Measurements from ENCODE around the gene KCNIP3. TPM values are rescaled to one million over a fixed set of nuclear protein-coding genes. Genes with fewer than 3 reads are reported as not detected.

The KCNIP3 gene
- total RNA-seq, 3 donors from 2014 or later = 3.0 to 12.5 (median 4.1) TPM

GRCh38 chr2:95313296-95314131 lies 16.4 kb downstream of the KCNIP3 start:
- DNase-seq = peak in 2 of 3 donors; percentile 14 to 23
- Histone ChIP-seq H3K4me1 (ENCODE audit: low read depth) (no peaks in the 10 kb centered on the region), H3K4me3 (no peak overlapping the region), H3K9me3 (no peaks in the 10 kb centered on the region), H3K36me3 (ENCODE audit: low read depth) (no peaks in the 10 kb centered on the region)
- no peak for TF ChIP-seq CTCF (IDR thresholded peaks at IDR 0.05)
- ATAC-seq = no peak
- intact Hi-C loops (cut with DNase I, micrococcal nuclease) = loop anchor here in 1 of 2 donors (10.0 kb wide), 1 partner anchor 79 kb away; no protein-coding TSS in a partner anchor

- intact Hi-C loops (cut with DNase I, micrococcal nuclease) = loop anchor here in 1 of 2 donors (10.0 kb wide), 1 partner anchor 80 kb away; no protein-coding TSS in a partner anchor
Observed at GRCh38 chr2:95314598-95314963, 17.4 kb downstream of the KCNIP3 start.

GRCh38 chr2:95314964-95315611 lies 17.9 kb downstream of the KCNIP3 start:
- no peak overlapping the region for H3K4me3 ChIP-seq
- H3K36me3 ChIP-seq (ENCODE audit: low read depth) = no peaks in the 10 kb centered on the region
- intact Hi-C loops (cut with DNase I, micrococcal nuclease) = loop anchor here in 1 of 2 donors (10.0 kb wide), 1 partner anchor 80 kb away; no protein-coding TSS in a partner anchor
- ATAC-seq (peak; percentile 73), DNase-seq (peak; percentile 33 to 74 (median 73))
- no peaks in the 10 kb centered on the region for H3K4me1 ChIP-seq (ENCODE audit: low read depth)
- peak; percentile 65 for TF ChIP-seq CTCF (IDR thresholded peaks at IDR 0.05)
- H3K9me3 ChIP-seq = no peaks in the 10 kb centered on the region

More at GRCh38 chr2:95314598-95314963, 17.4 kb downstream of the KCNIP3 start:
- no peak overlapping the region for H3K4me3 ChIP-seq
- DNase-seq = no peak
- TF ChIP-seq CTCF (IDR thresholded peaks at IDR 0.05) = no peak
- H3K36me3 ChIP-seq (ENCODE audit: low read depth) = no peaks in the 10 kb centered on the region
- H3K4me1 ChIP-seq (ENCODE audit: low read depth) = no peaks in the 10 kb centered on the region
- no peak for ATAC-seq
- H3K9me3 ChIP-seq = no peaks in the 10 kb centered on the region

- Histone ChIP-seq H3K9me3 (no peaks in the 10 kb centered on the region), H3K4me3 (no peak overlapping the region), H3K4me1 (ENCODE audit: low read depth) (no peaks in the 10 kb centered on the region), H3K36me3 (ENCODE audit: low read depth) (no peaks in the 10 kb centered on the region)
- ATAC-seq (no peak), DNase-seq (peak in 2 of 3 donors; percentile 16 to 38)
- TF ChIP-seq CTCF (IDR thresholded peaks at IDR 0.05) = no peak
- intact Hi-C loops (cut with DNase I, micrococcal nuclease) = loop anchor here in 1 of 2 donors (10.0 kb wide), 1 partner anchor 81 kb away; no protein-coding TSS in a partner anchor
Observed at GRCh38 chr2:95315801-95316411, 18.8 kb downstream of the KCNIP3 start.

- H3K4me1 ChIP-seq (ENCODE audit: low read depth) = no peaks in the 10 kb centered on the region
- no peaks in the 10 kb centered on the region for H3K9me3 ChIP-seq
- no peaks in the 10 kb centered on the region for H3K36me3 ChIP-seq (ENCODE audit: low read depth)
- ATAC-seq = no peak
- TF ChIP-seq CTCF (IDR thresholded peaks at IDR 0.05) = no peak
- DNase-seq = peak in 2 of 3 donors; percentile 8 to 13
- intact Hi-C loops (cut with DNase I, micrococcal nuclease) = loop anchor here in 1 of 2 donors (10.0 kb wide), 1 partner anchor 82 kb away; no protein-coding TSS in a partner anchor
- no peak overlapping the region for H3K4me3 ChIP-seq
Observed at GRCh38 chr2:95316466-95317122, 19.4 kb downstream of the KCNIP3 start.

Data from mucosa of descending colon (tissue), 3 donors.